CD4-positive, CD25-positive, alpha-beta regulatory T cell (primary cell): Measurements from ENCODE around the gene GPR32. TPM values are rescaled to one million over a fixed set of nuclear protein-coding genes. Genes with fewer than 3 reads are reported as not detected.
"Not testable (repeated sequence)": the region's sequence is repeated elsewhere in the genome, so short reads cannot be mapped to it uniquely, and the experiment has no call there.

Experiments used
- ATAC-seq, 2 donors: fragments of 150-1000 bp; cut with Tn5 transposase; one replicate each; pipeline ENCODE4 v1.10.0; 2021; ENCODE audit warnings: low read depth in 2 of 2, moderate number of reproducible peaks in 2 of 2, moderate library complexity in 1 of 2
- DNase-seq, 3 donors: peaks; one replicate each; pipeline versions ENCODE4 v3.0.0 to v3.0.0-alpha.2; 2012 to 2022; ENCODE audit warnings: mixed read lengths in 1 of 3
- H3K27ac ChIP-seq: one replicate; pipeline ENCODE4 v1.7.0; 2013; ENCODE audit warnings: mild to moderate bottlenecking, low read length; ENCODE audit not compliant: insufficient read depth, poor library complexity, severe bottlenecking
- H3K27me3 ChIP-seq: one replicate; pipeline ENCODE4 v1.7.0; 2013; ENCODE audit warnings: low read length; ENCODE audit not compliant: control insufficient read depth, insufficient read depth
- H3K36me3 ChIP-seq: one replicate; pipeline ENCODE4 v1.7.0; 2013; ENCODE audit warnings: mild to moderate bottlenecking, low read length, moderate library complexity; ENCODE audit not compliant: control insufficient read depth, insufficient read depth
- H3K4me1 ChIP-seq: 2 replicates; pipeline ENCODE4 v1.7.0; 2013; ENCODE audit warnings: mild to moderate bottlenecking, low read length; ENCODE audit not compliant: insufficient read depth, control insufficient read depth, poor library complexity, severe bottlenecking
- H3K4me3 ChIP-seq: one replicate; pipeline ENCODE4 v1.7.0; 2013; ENCODE audit warnings: low read depth, mild to moderate bottlenecking, low read length, moderate library complexity
- H3K9me3 ChIP-seq, 2 experiments: 1 replicate in 1 of 2; 2 replicates in 1 of 2; pipeline ENCODE4 v1.7.0; 2013; ENCODE audit warnings: low read length in 2 of 2, mild to moderate bottlenecking in 1 of 2, moderate library complexity in 1 of 2; ENCODE audit not compliant: control insufficient read depth in 2 of 2
- H3K27ac Mint-ChIP-seq, 3 donors: one replicate each; pipeline ENCODE4 v1.8.0; 2020 to 2022; ENCODE audit warnings: mild to moderate bottlenecking in 3 of 3, mixed read lengths in 3 of 3, moderate library complexity in 2 of 3
- H3K27me3 Mint-ChIP-seq: one replicate; pipeline ENCODE4 v1.8.0; 2022; ENCODE audit warnings: mild to moderate bottlenecking, mixed read lengths
- H3K36me3 Mint-ChIP-seq: one replicate; pipeline ENCODE4 v1.8.0; 2020; ENCODE audit warnings: mixed read lengths
- H3K4me1 Mint-ChIP-seq, 4 donors: one replicate each; pipeline ENCODE4 v1.8.0; 2020 to 2022; ENCODE audit warnings: mixed read lengths in 4 of 4, mild to moderate bottlenecking in 1 of 4
- H3K4me3 Mint-ChIP-seq, 4 donors: one replicate each; pipeline ENCODE4 v1.8.0; 2020 to 2022; ENCODE audit warnings: mild to moderate bottlenecking in 4 of 4, mixed read lengths in 4 of 4, moderate library complexity in 3 of 4
- H3K9me3 Mint-ChIP-seq, 7 donors: one replicate each; pipeline ENCODE4 v1.8.0; 2020 to 2022; ENCODE audit warnings: mixed read lengths in 7 of 7, mild to moderate bottlenecking in 3 of 7, moderate library complexity in 2 of 7
- polyA plus RNA-seq, 4 donors: library from polyadenylated mRNA; unstranded; fragments of 300-500 nt; fragmentation: Illumina TruSeq; gene quantifications; one replicate each; pipeline ENCODE4 v1.2.3, GENCODE V29; 2021
- total RNA-seq: library from RNA; stranded (reverse); gene quantifications from one replicate; pipeline ENCODE4 v1.2.3, GENCODE V29; 2022

The GPR32 gene
- total and polyA plus RNA-seq, 5 donors from 2014 or later = not detected

GRCh38 chr19:50777830-50778303, 7.6 kb downstream of the GPR32 start:
- H3K27ac Mint-ChIP-seq = no peak overlapping the region
- peaks cover 0 to 6% (median 0%) of the 10 kb centered on the region in 4 donors for H3K4me1 Mint-ChIP-seq
- H3K36me3 ChIP-seq = no peaks in the 10 kb centered on the region
- H3K9me3 Mint-ChIP-seq = peaks cover 0 to 7% (median 0%) of the 10 kb centered on the region in 7 donors
- H3K4me3 Mint-ChIP-seq = no peak overlapping the region
- no peak for ATAC-seq
- no peak overlapping the region for H3K4me3 ChIP-seq
- peaks cover 26% of the 10 kb centered on the region for H3K27me3 ChIP-seq
- DNase-seq = no peak
- H3K27me3 Mint-ChIP-seq = peaks cover 68% of the 10 kb centered on the region
- H3K4me1 ChIP-seq = no peaks in the 10 kb centered on the region
- no peak overlapping the region for H3K27ac ChIP-seq
- H3K36me3 Mint-ChIP-seq = no peaks in the 10 kb centered on the region
- H3K9me3 ChIP-seq = peaks cover 0 to 2% of the 10 kb centered on the region in 2 experiments

- peaks cover 26% of the 10 kb centered on the region for H3K27me3 ChIP-seq
- peaks cover 7% of the 10 kb centered on the region for H3K4me1 ChIP-seq
- peaks cover 0 to 2% of the 10 kb centered on the region in 2 experiments for H3K9me3 ChIP-seq
- H3K9me3 Mint-ChIP-seq = peaks cover 0 to 7% (median 0%) of the 10 kb centered on the region in 7 donors
- H3K4me3 ChIP-seq = no peak overlapping the region
- H3K27ac ChIP-seq = no peak overlapping the region
- no peaks in the 10 kb centered on the region for H3K36me3 Mint-ChIP-seq
- no peak overlapping the region for H3K27ac Mint-ChIP-seq
- ATAC-seq (no peak), DNase-seq (no peak)
- H3K4me3 Mint-ChIP-seq = no peak overlapping the region
- H3K4me1 Mint-ChIP-seq = peaks cover 2 to 12% (median 7%) of the 10 kb centered on the region in 4 donors
- no peaks in the 10 kb centered on the region for H3K36me3 ChIP-seq
- H3K27me3 Mint-ChIP-seq = peaks cover 74% of the 10 kb centered on the region
These were observed 8.7 kb downstream of the GPR32 start for GRCh38 chr19:50778906-50779430.

DNA sequence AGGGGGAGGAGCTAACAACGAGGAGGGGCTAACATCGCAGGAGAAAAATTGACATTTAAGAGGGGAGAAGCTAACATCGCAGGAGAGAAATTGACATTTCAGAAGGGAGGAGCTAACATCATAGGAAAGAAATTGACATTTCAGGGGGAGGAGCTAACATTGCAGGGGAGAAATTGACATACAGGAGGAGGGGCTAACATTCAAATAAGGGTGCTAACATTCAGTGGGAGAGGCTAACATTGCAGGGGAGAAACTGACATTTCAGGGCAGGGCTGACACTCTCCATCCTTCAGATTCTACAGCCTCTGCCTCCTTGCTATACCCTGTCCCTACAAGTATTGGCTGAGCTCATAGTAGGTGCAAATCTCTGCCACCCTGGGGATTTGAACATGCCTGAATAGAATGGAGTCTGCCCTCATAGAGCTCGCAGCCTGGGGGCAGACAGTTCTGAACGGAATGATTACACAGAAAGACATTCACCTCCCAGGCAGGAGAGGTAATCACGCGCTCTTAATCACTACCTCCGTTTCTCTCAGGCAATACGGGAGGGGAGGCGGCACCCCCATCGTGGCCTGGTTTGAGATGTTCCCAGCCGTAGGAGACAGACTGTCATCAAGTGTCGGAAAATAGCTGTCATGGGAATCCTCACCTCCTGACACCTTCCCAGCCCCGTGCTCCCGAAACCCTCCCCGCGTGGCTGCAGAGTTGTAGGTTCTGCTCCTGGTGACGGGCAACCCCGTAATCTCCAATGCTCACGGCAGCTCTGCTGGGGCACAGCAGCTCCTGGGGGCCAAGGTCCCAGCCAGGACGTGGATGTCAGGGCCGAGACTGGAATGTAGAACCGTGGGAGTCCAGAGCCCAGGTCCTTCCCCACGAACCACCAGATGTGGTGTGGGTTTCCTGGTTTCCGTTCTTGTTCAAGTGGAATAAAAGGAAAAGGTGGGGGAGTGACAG, 9.5 kb downstream of the GPR32 start:
- H3K4me3 ChIP-seq = no peak overlapping the region
- no peak overlapping the region for H3K27ac ChIP-seq
- H3K4me1 ChIP-seq = peaks cover 7% of the 10 kb centered on the region
- no peak overlapping the region for H3K27ac Mint-ChIP-seq
- peaks cover 26% of the 10 kb centered on the region for H3K27me3 ChIP-seq
- H3K36me3 ChIP-seq = no peaks in the 10 kb centered on the region
- H3K9me3 ChIP-seq = peaks cover 0 to 2% of the 10 kb centered on the region in 2 experiments
- DNase-seq (no peak), ATAC-seq (no peak)
- peaks cover 2 to 12% (median 7%) of the 10 kb centered on the region in 4 donors for H3K4me1 Mint-ChIP-seq
- H3K4me3 Mint-ChIP-seq = no peak overlapping the region
- peaks cover 0 to 7% (median 0%) of the 10 kb centered on the region in 7 donors for H3K9me3 Mint-ChIP-seq
- H3K27me3 Mint-ChIP-seq = peaks cover 74% of the 10 kb centered on the region
- no peaks in the 10 kb centered on the region for H3K36me3 Mint-ChIP-seq

DNA sequence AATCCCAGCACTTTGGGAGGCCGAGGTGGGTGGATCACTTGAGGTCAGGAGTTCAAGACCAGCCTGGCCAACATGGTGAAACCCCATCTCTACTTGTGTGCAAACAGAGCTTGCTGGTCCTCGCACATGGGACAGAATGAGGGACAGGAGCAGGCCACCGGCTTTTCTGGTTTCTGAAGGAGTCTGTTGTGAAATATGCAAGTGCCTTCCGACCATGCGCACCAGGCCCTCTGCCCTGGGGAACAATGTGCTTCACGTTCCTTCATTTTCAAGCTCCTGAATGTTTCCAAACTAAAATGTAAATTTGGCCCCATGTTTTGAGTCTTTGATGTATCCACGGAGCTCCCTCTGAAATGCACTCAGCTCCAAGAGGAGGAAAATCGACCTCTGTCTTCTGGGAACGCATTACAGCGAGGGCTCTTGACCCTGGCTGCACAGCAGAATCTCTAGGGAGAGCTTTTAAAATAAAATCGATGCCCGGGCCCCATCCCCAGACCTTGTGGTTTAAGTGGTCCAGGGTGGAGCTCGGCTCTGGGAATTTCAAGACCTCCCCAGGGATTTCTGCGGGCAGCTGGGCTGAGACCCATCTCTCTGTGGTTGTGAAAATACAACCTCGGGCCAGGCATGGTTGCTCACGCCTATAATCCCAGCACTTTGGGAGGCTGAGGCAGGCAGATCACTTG, 10.6 kb downstream of the GPR32 start:
- Histone ChIP-seq H3K4me1 (peaks cover 7% of the 10 kb centered on the region), H3K27ac (no peak overlapping the region), H3K9me3 (peaks cover 0 to 2% of the 10 kb centered on the region in 2 experiments), H3K27me3 (peaks cover 26% of the 10 kb centered on the region), H3K4me3 (no peak overlapping the region), H3K36me3 (no peaks in the 10 kb centered on the region)
- H3K36me3 Mint-ChIP-seq = no peaks in the 10 kb centered on the region
- peaks cover 2 to 12% (median 7%) of the 10 kb centered on the region in 4 donors for H3K4me1 Mint-ChIP-seq
- peaks cover 63% of the 10 kb centered on the region for H3K27me3 Mint-ChIP-seq
- H3K4me3 Mint-ChIP-seq = no peak overlapping the region
- H3K9me3 Mint-ChIP-seq = peaks cover 0 to 7% (median 0%) of the 10 kb centered on the region in 7 donors
- DNase-seq = no peak
- H3K27ac Mint-ChIP-seq = no peak overlapping the region
- no peak for ATAC-seq

DNA sequence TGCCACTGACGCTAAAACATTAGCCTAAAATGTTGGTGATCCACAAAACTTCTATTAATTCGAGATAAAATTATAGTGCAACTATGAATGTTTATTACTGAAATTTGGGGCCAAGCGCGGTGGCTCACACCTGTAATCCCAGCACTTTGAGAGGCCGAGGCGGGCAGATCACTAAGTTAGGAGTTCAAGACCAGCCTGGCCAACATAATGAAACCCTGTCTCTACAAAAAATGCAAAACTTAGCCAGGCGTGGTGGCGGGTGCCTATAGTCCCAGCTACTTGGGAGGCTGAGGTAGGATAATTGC, 13.5 kb downstream of the GPR32 start:
- H3K27ac ChIP-seq, DNase-seq, H3K4me1 ChIP-seq, H3K9me3 Mint-ChIP-seq, H3K36me3 ChIP-seq, H3K4me1 Mint-ChIP-seq, H3K27ac Mint-ChIP-seq, H3K36me3 Mint-ChIP-seq, ATAC-seq, H3K9me3 ChIP-seq: not testable (repeated sequence)
- peak overlapping the region; percentile 13 for H3K4me3 ChIP-seq
- peaks cover 12% of the 10 kb centered on the region for H3K27me3 ChIP-seq
- H3K4me3 Mint-ChIP-seq = peak overlapping the region in 1 of 4 donors; percentile 25
- peaks cover 39% of the 10 kb centered on the region for H3K27me3 Mint-ChIP-seq

GRCh38 chr19:50784710-50785109, 14.4 kb downstream of the GPR32 start:
- Mint-ChIP-seq H3K27ac (no peak overlapping the region), H3K4me3 (no peak overlapping the region), H3K27me3 (peaks cover 30% of the 10 kb centered on the region), H3K9me3 (peaks cover 0 to 5% (median 0%) of the 10 kb centered on the region in 7 donors), H3K36me3 (no peaks in the 10 kb centered on the region), H3K4me1 (peaks cover 2 to 7% (median 6%) of the 10 kb centered on the region in 4 donors)
- Histone ChIP-seq H3K36me3 (no peaks in the 10 kb centered on the region), H3K4me1 (peaks cover 7% of the 10 kb centered on the region), H3K27me3 (peaks cover 3% of the 10 kb centered on the region), H3K9me3 (no peaks in the 10 kb centered on the region), H3K4me3 (no peak overlapping the region), H3K27ac (no peak overlapping the region)
- ATAC-seq (no peak), DNase-seq (no peak)

GRCh38 chr19:50785329-50785728, 15.1 kb downstream of the GPR32 start:
- no peak overlapping the region for H3K4me3 ChIP-seq
- no peaks in the 10 kb centered on the region for H3K27me3 ChIP-seq
- Mint-ChIP-seq H3K27ac (no peak overlapping the region), H3K9me3 (peaks cover 0 to 5% (median 0%) of the 10 kb centered on the region in 7 donors), H3K36me3 (no peaks in the 10 kb centered on the region), H3K27me3 (peaks cover 27% of the 10 kb centered on the region), H3K4me1 (peaks cover 2 to 7% (median 6%) of the 10 kb centered on the region in 4 donors), H3K4me3 (no peak overlapping the region)
- ATAC-seq = no peak
- no peak for DNase-seq
- H3K4me1 ChIP-seq = peaks cover 7% of the 10 kb centered on the region
- no peaks in the 10 kb centered on the region for H3K36me3 ChIP-seq
- no peaks in the 10 kb centered on the region for H3K9me3 ChIP-seq
- H3K27ac ChIP-seq = no peak overlapping the region
